ENCODE data around the gene SHF.

Gene SHF

DNA sequence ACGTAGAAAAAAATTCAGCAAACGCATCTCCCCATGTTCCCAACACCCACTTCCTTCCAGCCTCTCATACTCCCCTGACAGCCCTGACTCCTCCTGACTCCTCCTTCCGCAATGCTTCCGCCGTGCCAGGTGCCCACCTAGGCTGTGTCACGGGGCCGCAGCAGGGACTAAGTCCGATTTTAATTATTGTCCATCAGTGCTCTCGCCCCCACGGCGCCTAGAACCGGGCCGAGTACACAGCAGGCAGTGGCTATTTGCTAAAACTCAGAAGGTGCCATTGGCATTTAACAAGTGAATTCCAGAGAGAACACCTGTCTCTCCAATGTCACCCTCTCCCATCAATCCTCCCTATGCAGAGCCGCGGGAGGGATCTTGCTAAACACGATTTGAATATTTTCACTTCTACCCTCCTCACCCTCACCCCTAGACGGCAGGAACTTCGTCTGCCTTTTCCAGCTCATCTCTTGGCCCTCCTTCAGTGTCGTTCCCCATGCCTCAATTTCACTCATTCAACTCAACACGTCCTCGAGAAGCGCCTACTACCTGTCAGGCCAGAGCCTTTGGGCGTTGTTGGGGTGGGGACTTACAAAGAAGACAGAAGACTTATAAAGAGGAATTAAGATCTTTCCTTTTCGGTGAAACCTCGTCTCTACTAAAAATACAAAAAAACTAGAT lies 11.5 kb upstream of the SHF start:
- peak in 1 of 2 donors; percentile 19 for DNase-seq (ENCODE audit: low read depth in 2 of 2)

DNA sequence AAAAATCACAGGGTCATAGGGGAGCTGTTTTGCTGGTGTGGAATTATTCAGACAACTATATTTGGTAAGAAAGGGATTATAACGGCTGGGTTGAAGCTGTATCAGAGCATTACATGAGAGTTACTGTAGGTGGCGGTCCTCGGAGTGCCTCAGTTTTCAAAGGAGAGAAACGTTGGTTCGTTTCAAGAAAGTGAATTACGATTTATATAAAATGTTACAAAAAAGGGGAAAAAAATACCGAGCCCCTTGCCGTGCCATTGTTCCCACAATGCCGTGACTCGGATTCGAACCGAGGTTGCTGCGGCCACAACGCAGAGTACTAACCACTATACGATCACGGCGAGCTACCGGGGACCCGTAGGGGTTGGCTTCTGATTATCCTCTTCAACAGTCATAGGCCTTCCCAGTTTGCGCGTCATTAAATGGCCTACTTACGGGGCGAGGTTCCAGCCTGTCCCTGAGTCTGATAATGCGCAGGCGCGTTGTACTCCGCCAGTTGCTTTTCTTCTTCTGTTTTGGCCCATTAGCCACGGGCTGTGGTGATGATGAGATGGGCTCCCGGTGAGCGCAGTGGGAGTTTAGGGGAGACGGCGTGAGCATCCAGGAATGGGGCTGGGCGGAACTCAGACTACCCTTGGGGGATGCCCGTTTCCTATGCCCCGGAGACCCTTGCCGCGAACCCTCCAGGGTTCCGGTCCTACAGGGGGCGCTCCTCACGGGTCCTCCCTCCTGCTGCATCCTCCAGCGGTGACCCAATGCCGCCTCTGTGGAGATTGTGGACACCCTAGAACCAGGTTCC lies 10.8 kb upstream of the SHF start:
- peak; percentile 79 to 90 for DNase-seq (ENCODE audit: low read depth in 2 of 2)

DNA sequence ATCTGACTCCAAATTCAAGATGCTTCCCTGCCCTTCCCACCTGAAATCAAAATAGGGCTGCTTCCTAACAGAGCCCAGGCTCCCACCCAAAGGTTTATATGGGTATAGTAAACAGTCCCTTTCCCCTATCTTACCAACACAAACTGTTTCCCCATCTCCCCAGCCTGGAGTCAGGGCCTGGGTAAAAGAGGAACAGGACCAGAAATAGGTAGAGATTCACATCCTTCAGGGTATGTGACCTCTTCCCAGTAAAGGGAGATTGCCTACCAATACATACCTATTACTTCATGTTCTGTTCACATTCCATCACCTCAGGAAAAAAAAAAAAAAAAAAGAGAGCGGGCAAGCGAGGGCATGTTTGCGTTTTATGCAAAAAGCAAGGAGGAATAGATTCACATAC lies 9.7 kb upstream of the SHF start:
- no peak for DNase-seq (ENCODE audit: low read depth in 2 of 2)

DNA sequence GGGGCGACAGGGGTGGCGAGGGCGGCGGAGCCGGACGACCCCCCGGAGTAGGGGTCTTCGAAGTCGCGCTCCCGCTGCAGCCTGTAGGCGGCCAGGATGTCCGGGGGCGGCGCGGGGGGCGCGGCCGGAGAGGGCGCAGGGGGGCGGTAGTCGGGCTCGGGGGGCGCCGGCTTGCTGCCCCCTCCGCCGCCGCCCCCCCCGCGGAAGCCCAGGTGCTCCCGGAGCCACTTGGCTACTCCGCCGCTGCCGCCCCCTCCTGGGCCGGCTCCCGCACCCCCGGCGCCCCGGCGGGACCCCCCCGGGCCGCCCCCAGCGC lies 230 bp downstream of the SHF start:
- no peak for DNase-seq (ENCODE audit: low read depth in 2 of 2)

DNA sequence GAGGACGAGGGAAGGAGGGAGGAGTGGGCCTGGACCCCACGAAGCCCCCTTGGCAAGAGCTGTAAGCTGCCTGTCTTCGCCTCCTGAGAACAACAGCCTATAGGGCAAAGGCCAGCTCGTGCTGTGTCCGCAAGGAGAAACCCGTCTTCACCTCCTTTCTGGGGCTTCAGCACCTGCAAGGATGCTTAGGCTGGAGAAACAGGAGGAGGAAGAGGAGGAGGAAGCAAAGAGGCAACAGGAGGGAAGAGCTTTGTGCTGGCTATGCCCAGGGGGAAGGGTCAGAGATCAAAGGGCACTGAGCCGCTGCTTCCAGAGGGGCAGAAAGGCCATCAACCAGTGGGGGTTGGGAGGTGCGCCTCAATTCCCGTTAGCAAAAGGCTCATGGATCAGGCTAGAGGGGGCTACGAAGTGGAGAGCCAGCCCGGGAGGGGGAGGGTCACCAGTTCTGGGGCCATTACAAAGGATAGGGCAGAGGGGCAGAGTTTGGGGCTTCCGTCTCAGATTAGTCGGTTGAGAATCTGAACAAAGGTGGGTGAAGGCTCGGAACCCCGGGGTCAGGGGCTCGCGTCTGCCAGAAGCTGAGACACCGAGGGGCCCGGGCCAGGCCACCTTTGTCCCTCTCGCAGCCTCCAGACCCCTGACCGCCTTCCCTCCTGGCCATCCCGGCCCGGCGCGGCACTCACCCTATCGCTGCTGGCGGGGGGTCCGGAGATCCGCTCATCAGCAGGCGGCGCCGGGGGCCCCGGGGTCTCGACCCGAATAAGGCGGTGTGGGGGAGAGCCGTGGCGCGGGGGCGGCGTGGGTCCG lies 792 bp downstream of the SHF start:
- DNase-seq (ENCODE audit: low read depth in 2 of 2), result no peak

- DNase-seq (ENCODE audit: low read depth in 2 of 2), result no peak
Measured at GRCh38 chr15:45185903-45186770, 1.6 kb downstream of the SHF start.

- no peak for DNase-seq (ENCODE audit: low read depth in 2 of 2)
Measured at GRCh38 chr15:45185069-45185779, 2.5 kb downstream of the SHF start.

- DNase-seq (ENCODE audit: low read depth in 2 of 2), result no peak
Measured at GRCh38 chr15:45184562-45185041, 3.2 kb downstream of the SHF start.

DNA sequence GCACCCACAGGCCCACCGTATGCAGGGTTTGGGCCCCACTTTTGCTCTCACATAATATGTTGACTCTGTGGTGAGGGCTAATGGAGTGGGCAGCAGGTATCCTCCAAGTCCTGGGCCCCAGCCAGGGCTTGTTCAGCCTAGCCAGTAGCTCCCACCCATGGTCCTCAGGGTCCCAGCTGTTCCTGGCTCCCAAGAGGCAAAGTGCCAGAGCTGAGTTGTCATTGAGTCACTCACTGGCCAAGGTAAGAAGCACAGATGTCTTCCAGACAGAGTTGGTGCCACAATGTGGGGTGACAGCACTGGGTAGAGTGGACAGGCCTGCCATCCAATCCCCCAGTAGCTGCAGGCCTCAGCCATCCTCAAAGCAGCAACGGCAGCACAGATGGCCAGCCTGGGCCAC lies 4.3 kb downstream of the SHF start:
- DNase-seq (ENCODE audit: low read depth in 2 of 2), result no peak

DNA sequence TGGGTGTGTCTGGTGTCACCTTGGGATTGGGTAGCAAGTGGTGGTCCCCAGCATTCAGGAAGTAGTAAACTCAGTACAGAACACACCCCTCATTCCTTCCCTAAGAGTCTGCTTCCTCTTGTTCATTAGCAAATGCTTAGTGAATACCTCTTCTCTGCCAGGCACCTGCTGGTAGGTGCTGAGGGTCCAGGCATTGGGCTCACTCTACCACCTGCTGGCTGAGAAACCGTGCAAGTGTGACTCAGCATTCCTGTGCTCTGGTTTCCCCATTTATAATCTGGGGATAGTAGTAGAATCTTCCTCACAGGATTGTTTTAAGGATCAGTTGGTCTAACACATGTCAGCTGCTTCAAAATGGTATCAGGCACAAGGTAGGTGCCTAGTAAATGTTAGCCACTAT lies 4.8 kb downstream of the SHF start:
- DNase-seq (ENCODE audit: low read depth in 2 of 2), result no peak

- DNase-seq (ENCODE audit: low read depth in 2 of 2), result no peak
Measured at GRCh38 chr15:45181491-45182285, 6.1 kb downstream of the SHF start.

GRCh38 chr15:45180648-45181436 lies 6.9 kb downstream of the SHF start:
- DNase-seq (ENCODE audit: low read depth in 2 of 2), result no peak

DNA sequence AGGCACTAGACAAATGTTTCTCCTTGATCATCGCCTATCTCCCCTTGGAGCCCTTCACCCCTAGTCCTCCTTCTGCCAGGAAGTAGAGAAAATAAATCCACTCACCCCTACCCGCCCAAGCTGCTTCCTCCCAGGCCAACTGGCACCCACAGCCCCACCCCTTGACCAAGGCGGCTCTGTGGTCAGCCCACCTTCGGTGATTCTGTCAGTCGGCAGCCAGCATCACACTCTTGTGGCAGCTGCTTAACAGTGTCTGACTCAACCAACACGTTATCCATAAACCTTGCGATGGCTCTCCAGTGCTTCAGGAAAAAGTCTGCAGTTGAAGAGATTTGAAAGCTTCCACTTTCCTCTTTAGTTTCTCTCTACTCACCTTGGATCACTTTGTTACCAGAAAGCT lies 7.6 kb downstream of the SHF start:
- DNase-seq (ENCODE audit: low read depth in 2 of 2), result no peak

- DNase-seq (ENCODE audit: low read depth in 2 of 2), result peak in 1 of 2 donors; percentile 36
Measured at GRCh38 chr15:45179221-45179985, 8.4 kb downstream of the SHF start.

- DNase-seq (ENCODE audit: low read depth in 2 of 2), result no peak
Measured at GRCh38 chr15:45177285-45177684, 10.5 kb downstream of the SHF start.

- no peak for DNase-seq (ENCODE audit: low read depth in 2 of 2)
Measured at GRCh38 chr15:45174577-45174976, 13.2 kb downstream of the SHF start.

DNA sequence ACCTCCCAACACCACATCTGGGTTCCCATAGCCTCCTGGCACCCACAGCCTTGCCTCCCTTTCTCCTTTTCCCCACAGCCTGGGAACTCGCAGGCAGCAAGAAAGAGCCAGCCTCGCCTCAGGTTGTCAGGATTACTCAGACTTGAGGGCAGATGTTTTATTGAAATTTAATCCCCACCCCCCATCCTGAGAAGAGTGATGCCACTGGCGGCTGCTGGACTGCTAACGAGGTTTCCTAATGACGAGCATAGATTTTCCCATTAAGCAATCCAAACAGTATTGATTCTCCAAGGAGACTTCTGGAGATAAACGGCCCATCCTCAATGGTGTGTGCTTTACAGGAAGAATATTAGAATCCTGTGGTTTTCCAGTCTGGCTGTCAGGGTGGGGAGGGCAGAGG lies 13.7 kb downstream of the SHF start:
- DNase-seq (ENCODE audit: low read depth in 2 of 2), result no peak

GRCh38 chr15:45171912-45172311 lies 15.9 kb downstream of the SHF start:
- no peak for DNase-seq (ENCODE audit: low read depth in 2 of 2)

All from activated CD4-positive, alpha-beta T cell treated with anti-CD3 and anti-CD28 coated beads for 24 hours (primary cell).